GM23338 (cell line): ENCODE results near the gene PTPRQ. TPM values are rescaled to one million over a fixed set of nuclear protein-coding genes. Genes with fewer than 3 reads are reported as not detected.

Experiments
- ATAC-seq: fragments of 200-7000 bp; cut with Tn5 transposase; 3 replicates; pipeline ENCODE4 v1.9.1; 2020
- DNase-seq: peaks from one replicate; pipeline ENCODE4 v3.0.0-alpha.2; 2015; ENCODE audit warnings: low spot score
- H2AFZ ChIP-seq: fragments of 200-600 bp; sonication (generic); 2 replicates; pipeline ENCODE4 v1.8.0; 2016; ENCODE audit warnings: antibody characterized with exemption, mild to moderate bottlenecking, moderate library complexity
- H3F3A ChIP-seq: fragments of 200-600 bp; sonication (generic); replicated peaks from 2 replicates; pipeline ENCODE4 v1.8.0; 2017; ENCODE audit warnings: antibody characterized with exemption, mixed run types, low read depth
- H3K27ac ChIP-seq: fragments of 200-600 bp; sonication (generic); 2 replicates; pipeline ENCODE4 v1.6.1; 2016; ENCODE audit warnings: low read depth
- H3K27me3 ChIP-seq: fragments of 200-600 bp; sonication (generic); 2 replicates; pipeline ENCODE4 v1.8.0; 2016; ENCODE audit warnings: mild to moderate bottlenecking, mixed run types, moderate library complexity; ENCODE audit not compliant: insufficient read depth
- H3K36me3 ChIP-seq: fragments of 200-600 bp; sonication (generic); 2 replicates; pipeline ENCODE4 v1.8.0; 2016; ENCODE audit warnings: mild to moderate bottlenecking; ENCODE audit not compliant: insufficient read depth
- H3K4me1 ChIP-seq: fragments of 200-600 bp; sonication (generic); 2 replicates; pipeline ENCODE4 v1.8.0; 2016; ENCODE audit warnings: mild to moderate bottlenecking, moderate library complexity; ENCODE audit not compliant: insufficient read depth
- H3K4me2 ChIP-seq: fragments of 200-600 bp; sonication (generic); 2 replicates; pipeline ENCODE4 v1.7.1; 2017; ENCODE audit warnings: mixed run types
- H3K4me3 ChIP-seq: fragments of 200-600 bp; sonication (generic); 2 replicates; pipeline ENCODE4 v1.6.1; 2016; ENCODE audit warnings: mixed run types
- H3K79me2 ChIP-seq: fragments of 200-600 bp; sonication (generic); replicated peaks from 2 replicates; pipeline ENCODE4 v1.8.0; 2017; ENCODE audit warnings: mild to moderate bottlenecking; ENCODE audit not compliant: insufficient read depth
- H3K9me2 ChIP-seq: fragments of 200-600 bp; sonication (generic); 2 replicates; pipeline ENCODE4 v1.8.0; 2017; ENCODE audit not compliant: insufficient read depth
- H4K20me1 ChIP-seq: fragments of 200-600 bp; sonication (generic); replicated peaks from 2 replicates; pipeline ENCODE4 v1.8.0; 2017; ENCODE audit warnings: mild to moderate bottlenecking; ENCODE audit not compliant: insufficient read depth
- H3K27ac Mint-ChIP-seq: 2 replicates; pipeline ENCODE4 v1.8.0; 2020; ENCODE audit warnings: inconsistent platforms, mild to moderate bottlenecking, moderate library complexity, mixed read lengths
- H3K27me3 Mint-ChIP-seq: 3 replicates; pipeline ENCODE4 v1.8.0; 2022; ENCODE audit warnings: low read depth, mild to moderate bottlenecking, moderate library complexity, mixed read lengths, inconsistent platforms; ENCODE audit not compliant: insufficient read depth, poor library complexity
- H3K36me3 Mint-ChIP-seq: 3 replicates; pipeline ENCODE4 v1.8.0; 2021; ENCODE audit warnings: low read depth, mild to moderate bottlenecking, inconsistent platforms, moderate library complexity, mixed read lengths
- H3K4me1 Mint-ChIP-seq: 3 replicates; pipeline ENCODE4 v1.8.0; 2020; ENCODE audit warnings: mild to moderate bottlenecking, inconsistent platforms, mixed read lengths
- H3K4me3 Mint-ChIP-seq: 3 replicates; pipeline ENCODE4 v1.8.0; 2021; ENCODE audit warnings: moderate library complexity, mild to moderate bottlenecking, inconsistent platforms, mixed read lengths
- H3K9me3 Mint-ChIP-seq: 3 replicates; pipeline ENCODE4 v1.8.0; 2020; ENCODE audit warnings: moderate library complexity, mild to moderate bottlenecking, inconsistent platforms, mixed read lengths
- CREB1 ChIP-seq: fragments of 250-450 bp; sonication (Bioruptor Pico); IDR thresholded peaks from 2 replicates; pipeline ENCODE4 v1.5.0; 2020; ENCODE audit warnings: low read depth, mild to moderate bottlenecking, moderate library complexity
- CTCF ChIP-seq, 2 experiments: fragments of 200-600 bp in 1 of 2; sonication (generic) in 1 of 2; conservative IDR thresholded peaks; 2 replicates each; pipeline versions ENCODE4 v1.5.1 to v1.6.1; 2016 to 2017; ENCODE audit warnings: antibody characterized with exemption in 2 of 2, low read depth in 2 of 2, mild to moderate bottlenecking in 2 of 2, moderate library complexity in 1 of 2
- EZH2 ChIP-seq: fragments of 200-600 bp; sonication (generic); IDR thresholded peaks from one replicate; pipeline ENCODE4 v1.8.0; 2017; ENCODE audit warnings: antibody characterized with exemption, mild to moderate bottlenecking, low read depth; ENCODE audit not compliant: unreplicated experiment
- EZH2phosphoT487 ChIP-seq: fragments of 200-600 bp; sonication (generic); IDR thresholded peaks from one replicate; pipeline ENCODE4 v1.8.1; 2018; ENCODE audit warnings: antibody characterized with exemption; ENCODE audit not compliant: unreplicated experiment
- JUNB ChIP-seq: IDR thresholded peaks from one replicate; pipeline ENCODE4 v1.6.1; 2016; ENCODE audit warnings: antibody characterized with exemption; ENCODE audit not compliant: unreplicated experiment
- NANOG ChIP-seq: IDR thresholded peaks from 2 replicates; pipeline ENCODE4 v1.6.1; 2016; ENCODE audit warnings: antibody characterized with exemption, borderline replicate concordance
- POLR2AphosphoS5 ChIP-seq: IDR thresholded peaks from 2 replicates; pipeline ENCODE4 v1.6.1; 2016; ENCODE audit warnings: antibody characterized with exemption, low read depth
- STAT1 ChIP-seq: IDR thresholded peaks from one replicate; pipeline ENCODE4 v1.6.1; 2016; ENCODE audit warnings: antibody characterized with exemption; ENCODE audit not compliant: unreplicated experiment
- ZNF114 ChIP-seq: fragments of 250-450 bp; sonication (Bioruptor Pico); IDR thresholded peaks from 2 replicates; pipeline ENCODE4 v1.5.0; 2020; ENCODE audit warnings: mild to moderate bottlenecking, moderate library complexity
- ZNF331 ChIP-seq: fragments of 250-450 bp; sonication (Bioruptor Pico); IDR thresholded peaks from 2 replicates; pipeline ENCODE4 v1.5.0; 2020; ENCODE audit warnings: low read depth, mild to moderate bottlenecking, moderate library complexity
- polyA plus RNA-seq: library from polyadenylated mRNA; unstranded; fragments of >200 nt; fragmentation: Nextera tagmentation; extraction: Ambion mirVana; gene quantifications from 2 replicates; pipeline ENCODE4 v1.2.1, GENCODE V29; 2016
- total RNA-seq: library from RNA; depleted of rRNA; stranded (reverse); fragments of >200 nt; shearing (Covaris generic); gene quantifications from 2 replicates; pipeline ENCODE4 v1.2.3, GENCODE V29; 2014
- TF ChIP-seq, protein P1 (sequence below): fragments of 250-450 bp; sonication (Bioruptor Pico); IDR thresholded peaks from 2 replicates; pipeline ENCODE4 v1.5.0; 2020; ENCODE audit warnings: mild to moderate bottlenecking, moderate library complexity
- TF ChIP-seq, protein P2 (sequence below): IDR thresholded peaks from one replicate; pipeline ENCODE4 v1.6.1; 2018; ENCODE audit warnings: antibody characterized with exemption; ENCODE audit not compliant: unreplicated experiment
- TF ChIP-seq, protein P3 (sequence below): IDR thresholded peaks from 2 replicates; pipeline ENCODE4 v1.6.1; 2016; ENCODE audit warnings: antibody characterized with exemption

Gene PTPRQ
- total and polyA plus RNA-seq, 2 experiments from 2014 or later: not detected

DNA sequence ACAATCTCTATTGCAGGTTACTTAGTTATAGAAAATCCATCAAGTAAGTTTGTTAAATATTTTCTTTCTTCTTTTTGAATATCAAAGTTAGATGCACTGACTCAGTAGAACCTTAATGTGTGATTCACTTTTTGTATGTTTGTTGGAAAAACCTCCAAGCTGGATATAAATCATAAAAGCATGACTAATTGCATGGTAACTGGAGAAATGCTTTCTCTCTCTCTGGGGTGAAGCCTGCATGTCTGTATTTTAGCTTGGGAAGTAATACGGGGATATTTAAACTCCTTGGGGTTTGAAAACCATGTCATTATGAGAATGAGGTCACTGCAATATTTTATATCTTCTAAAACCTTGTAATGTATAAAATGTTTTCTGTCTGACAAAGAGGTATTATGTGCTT, 204.8 kb downstream of the PTPRQ start (continued):
- TF ChIP-seq, protein P1, sequence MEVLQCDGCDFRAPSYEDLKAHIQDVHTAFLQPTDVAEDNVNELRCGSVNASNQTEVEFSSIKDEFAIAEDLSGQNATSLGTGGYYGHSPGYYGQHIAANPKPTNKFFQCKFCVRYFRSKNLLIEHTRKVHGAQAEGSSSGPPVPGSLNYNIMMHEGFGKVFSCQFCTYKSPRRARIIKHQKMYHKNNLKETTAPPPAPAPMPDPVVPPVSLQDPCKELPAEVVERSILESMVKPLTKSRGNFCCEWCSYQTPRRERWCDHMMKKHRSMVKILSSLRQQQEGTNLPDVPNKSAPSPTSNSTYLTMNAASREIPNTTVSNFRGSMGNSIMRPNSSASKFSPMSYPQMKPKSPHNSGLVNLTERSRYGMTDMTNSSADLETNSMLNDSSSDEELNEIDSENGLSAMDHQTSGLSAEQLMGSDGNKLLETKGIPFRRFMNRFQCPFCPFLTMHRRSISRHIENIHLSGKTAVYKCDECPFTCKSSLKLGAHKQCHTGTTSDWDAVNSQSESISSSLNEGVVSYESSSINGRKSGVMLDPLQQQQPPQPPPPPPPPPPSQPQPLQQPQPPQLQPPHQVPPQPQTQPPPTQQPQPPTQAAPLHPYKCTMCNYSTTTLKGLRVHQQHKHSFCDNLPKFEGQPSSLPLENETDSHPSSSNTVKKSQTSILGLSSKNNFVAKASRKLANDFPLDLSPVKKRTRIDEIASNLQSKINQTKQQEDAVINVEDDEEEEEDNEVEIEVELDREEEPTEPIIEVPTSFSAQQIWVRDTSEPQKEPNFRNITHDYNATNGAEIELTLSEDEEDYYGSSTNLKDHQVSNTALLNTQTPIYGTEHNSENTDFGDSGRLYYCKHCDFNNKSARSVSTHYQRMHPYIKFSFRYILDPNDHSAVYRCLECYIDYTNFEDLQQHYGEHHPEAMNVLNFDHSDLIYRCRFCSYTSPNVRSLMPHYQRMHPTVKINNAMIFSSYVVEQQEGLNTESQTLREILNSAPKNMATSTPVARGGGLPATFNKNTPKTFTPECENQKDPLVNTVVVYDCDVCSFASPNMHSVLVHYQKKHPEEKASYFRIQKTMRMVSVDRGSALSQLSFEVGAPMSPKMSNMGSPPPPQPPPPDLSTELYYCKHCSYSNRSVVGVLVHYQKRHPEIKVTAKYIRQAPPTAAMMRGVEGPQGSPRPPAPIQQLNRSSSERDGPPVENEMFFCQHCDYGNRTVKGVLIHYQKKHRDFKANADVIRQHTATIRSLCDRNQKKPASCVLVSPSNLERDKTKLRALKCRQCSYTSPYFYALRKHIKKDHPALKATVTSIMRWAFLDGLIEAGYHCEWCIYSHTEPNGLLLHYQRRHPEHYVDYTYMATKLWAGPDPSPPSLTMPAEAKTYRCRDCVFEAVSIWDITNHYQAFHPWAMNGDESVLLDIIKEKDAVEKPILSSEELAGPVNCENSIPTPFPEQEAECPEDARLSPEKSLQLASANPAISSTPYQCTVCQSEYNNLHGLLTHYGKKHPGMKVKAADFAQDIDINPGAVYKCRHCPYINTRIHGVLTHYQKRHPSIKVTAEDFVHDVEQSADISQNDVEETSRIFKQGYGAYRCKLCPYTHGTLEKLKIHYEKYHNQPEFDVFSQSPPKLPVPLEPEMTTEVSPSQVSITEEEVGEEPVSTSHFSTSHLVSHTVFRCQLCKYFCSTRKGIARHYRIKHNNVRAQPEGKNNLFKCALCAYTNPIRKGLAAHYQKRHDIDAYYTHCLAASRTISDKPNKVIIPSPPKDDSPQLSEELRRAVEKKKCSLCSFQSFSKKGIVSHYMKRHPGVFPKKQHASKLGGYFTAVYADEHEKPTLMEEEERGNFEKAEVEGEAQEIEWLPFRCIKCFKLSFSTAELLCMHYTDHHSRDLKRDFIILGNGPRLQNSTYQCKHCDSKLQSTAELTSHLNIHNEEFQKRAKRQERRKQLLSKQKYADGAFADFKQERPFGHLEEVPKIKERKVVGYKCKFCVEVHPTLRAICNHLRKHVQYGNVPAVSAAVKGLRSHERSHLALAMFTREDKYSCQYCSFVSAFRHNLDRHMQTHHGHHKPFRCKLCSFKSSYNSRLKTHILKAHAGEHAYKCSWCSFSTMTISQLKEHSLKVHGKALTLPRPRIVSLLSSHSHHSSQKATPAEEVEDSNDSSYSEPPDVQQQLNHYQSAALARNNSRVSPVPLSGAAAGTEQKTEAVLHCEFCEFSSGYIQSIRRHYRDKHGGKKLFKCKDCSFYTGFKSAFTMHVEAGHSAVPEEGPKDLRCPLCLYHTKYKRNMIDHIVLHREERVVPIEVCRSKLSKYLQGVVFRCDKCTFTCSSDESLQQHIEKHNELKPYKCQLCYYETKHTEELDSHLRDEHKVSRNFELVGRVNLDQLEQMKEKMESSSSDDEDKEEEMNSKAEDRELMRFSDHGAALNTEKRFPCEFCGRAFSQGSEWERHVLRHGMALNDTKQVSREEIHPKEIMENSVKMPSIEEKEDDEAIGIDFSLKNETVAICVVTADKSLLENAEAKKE (CRISPR knock-in tag): no peak
- TF ChIP-seq CREB1 (CRISPR knock-in tag): no peak
- TF ChIP-seq EZH2: no peak
- no peak for TF ChIP-seq JUNB

DNA sequence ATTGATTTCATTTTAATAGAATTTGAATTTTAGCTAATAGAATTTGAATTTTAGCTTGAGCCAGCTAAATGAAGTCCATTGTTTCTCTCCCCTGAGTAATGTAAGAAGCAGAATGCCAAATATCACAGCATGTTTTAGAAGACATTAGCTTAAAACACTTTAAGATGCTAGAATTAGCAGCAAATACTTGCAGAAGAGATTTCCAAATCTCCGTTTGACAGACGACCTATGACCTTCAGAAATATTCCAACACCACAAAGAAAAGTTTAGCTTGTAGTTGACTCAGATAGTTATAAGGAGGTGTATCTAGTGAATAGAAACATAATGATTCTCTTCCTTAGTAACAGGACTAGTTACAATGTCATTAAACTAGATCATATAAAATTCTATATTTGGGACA, 211.7 kb downstream of the PTPRQ start:
- H3K4me2 ChIP-seq: no peak overlapping the region
- TF ChIP-seq ZNF331 (CRISPR knock-in tag): no peak
- TF ChIP-seq STAT1: no peak
- no peak for TF ChIP-seq NANOG
- no peak for TF ChIP-seq POLR2AphosphoS5
- TF ChIP-seq, protein P2, sequence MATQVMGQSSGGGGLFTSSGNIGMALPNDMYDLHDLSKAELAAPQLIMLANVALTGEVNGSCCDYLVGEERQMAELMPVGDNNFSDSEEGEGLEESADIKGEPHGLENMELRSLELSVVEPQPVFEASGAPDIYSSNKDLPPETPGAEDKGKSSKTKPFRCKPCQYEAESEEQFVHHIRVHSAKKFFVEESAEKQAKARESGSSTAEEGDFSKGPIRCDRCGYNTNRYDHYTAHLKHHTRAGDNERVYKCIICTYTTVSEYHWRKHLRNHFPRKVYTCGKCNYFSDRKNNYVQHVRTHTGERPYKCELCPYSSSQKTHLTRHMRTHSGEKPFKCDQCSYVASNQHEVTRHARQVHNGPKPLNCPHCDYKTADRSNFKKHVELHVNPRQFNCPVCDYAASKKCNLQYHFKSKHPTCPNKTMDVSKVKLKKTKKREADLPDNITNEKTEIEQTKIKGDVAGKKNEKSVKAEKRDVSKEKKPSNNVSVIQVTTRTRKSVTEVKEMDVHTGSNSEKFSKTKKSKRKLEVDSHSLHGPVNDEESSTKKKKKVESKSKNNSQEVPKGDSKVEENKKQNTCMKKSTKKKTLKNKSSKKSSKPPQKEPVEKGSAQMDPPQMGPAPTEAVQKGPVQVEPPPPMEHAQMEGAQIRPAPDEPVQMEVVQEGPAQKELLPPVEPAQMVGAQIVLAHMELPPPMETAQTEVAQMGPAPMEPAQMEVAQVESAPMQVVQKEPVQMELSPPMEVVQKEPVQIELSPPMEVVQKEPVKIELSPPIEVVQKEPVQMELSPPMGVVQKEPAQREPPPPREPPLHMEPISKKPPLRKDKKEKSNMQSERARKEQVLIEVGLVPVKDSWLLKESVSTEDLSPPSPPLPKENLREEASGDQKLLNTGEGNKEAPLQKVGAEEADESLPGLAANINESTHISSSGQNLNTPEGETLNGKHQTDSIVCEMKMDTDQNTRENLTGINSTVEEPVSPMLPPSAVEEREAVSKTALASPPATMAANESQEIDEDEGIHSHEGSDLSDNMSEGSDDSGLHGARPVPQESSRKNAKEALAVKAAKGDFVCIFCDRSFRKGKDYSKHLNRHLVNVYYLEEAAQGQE: no peak
- TF ChIP-seq CTCF (conservative IDR thresholded peaks at IDR 0.05; ENCODE audit: low read depth in 2 of 2): no peak
- no peak for TF ChIP-seq EZH2
- TF ChIP-seq, protein P3, sequence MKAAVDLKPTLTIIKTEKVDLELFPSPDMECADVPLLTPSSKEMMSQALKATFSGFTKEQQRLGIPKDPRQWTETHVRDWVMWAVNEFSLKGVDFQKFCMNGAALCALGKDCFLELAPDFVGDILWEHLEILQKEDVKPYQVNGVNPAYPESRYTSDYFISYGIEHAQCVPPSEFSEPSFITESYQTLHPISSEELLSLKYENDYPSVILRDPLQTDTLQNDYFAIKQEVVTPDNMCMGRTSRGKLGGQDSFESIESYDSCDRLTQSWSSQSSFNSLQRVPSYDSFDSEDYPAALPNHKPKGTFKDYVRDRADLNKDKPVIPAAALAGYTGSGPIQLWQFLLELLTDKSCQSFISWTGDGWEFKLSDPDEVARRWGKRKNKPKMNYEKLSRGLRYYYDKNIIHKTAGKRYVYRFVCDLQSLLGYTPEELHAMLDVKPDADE: no peak
- no peak for TF ChIP-seq JUNB
- no peak for TF ChIP-seq EZH2phosphoT487
- TF ChIP-seq ZNF114: no peak
- H2AFZ ChIP-seq: no peak overlapping the region
- no peaks in the 10 kb centered on the region for H3K9me2 ChIP-seq
- no peaks in the 10 kb centered on the region for H3K36me3 Mint-ChIP-seq
- H3K79me2 ChIP-seq: no peaks in the 10 kb centered on the region
- H3K4me3 ChIP-seq: no peak overlapping the region
- no peaks in the 10 kb centered on the region for H3K36me3 ChIP-seq
- H3K27ac Mint-ChIP-seq: no peak overlapping the region
- ATAC-seq (no peak), DNase-seq (no peak)
- H3K4me3 Mint-ChIP-seq: no peak overlapping the region
- H3K27me3 ChIP-seq: no peaks in the 10 kb centered on the region
- H3K27me3 Mint-ChIP-seq: no peaks in the 10 kb centered on the region
- no peaks in the 10 kb centered on the region for H3K9me3 Mint-ChIP-seq
- H3F3A ChIP-seq: no peaks in the 10 kb centered on the region
- H3K27ac ChIP-seq: no peak overlapping the region
- no peaks in the 10 kb centered on the region for H3K4me1 ChIP-seq
- no peaks in the 10 kb centered on the region; the same call in 2 of the 3 replicates for H3K4me1 Mint-ChIP-seq
- H4K20me1 ChIP-seq: no peaks in the 10 kb centered on the region
